Nucleus accumbens (tissue), 56 donors: ENCODE measurements around the gene UGT1A9.
"Not testable (repeated sequence)": the region's sequence is repeated elsewhere in the genome, so short reads cannot be mapped to it uniquely, and the experiment has no call there.

Experiments used
- DNase-seq, 56 donors: peaks; one replicate each; lab custom pipeline; 2025; lab: John Stamatoyannopoulos, UW

UGT1A9 gene

GRCh38 chr2:233707940-233708644 is 36.4 kb downstream of the UGT1A9 start:
- DNase-seq, result no peak

GRCh38 chr2:233708942-233709341 is 37.2 kb downstream of the UGT1A9 start:
- no peak for DNase-seq

GRCh38 chr2:233711312-233712008 is 39.8 kb downstream of the UGT1A9 start:
- DNase-seq, result peak in 50 of 56 donors; percentile 6 to 85 (median 36)

- no peak for DNase-seq
Observed at GRCh38 chr2:233712611-233713261, 41.0 kb downstream of the UGT1A9 start, which contains the start of gene UGT1A5. TSS of gene UGT1A5 (plus strand) at chr2:233712907. CDS start at chr2:233712992, 85 bp downstream.

GRCh38 chr2:233713262-233713615 is 41.5 kb downstream of the UGT1A9 start:
- no peak for DNase-seq

GRCh38 chr2:233714121-233714520 is 42.4 kb downstream of the UGT1A9 start:
- DNase-seq, result no peak

GRCh38 chr2:233718552-233718951 is 46.9 kb downstream of the UGT1A9 start, which contains the start of gene UGT1A4:
TSS of gene UGT1A4 (plus strand) at chr2:233718736. CDS start at chr2:233718821, 85 bp downstream.
- DNase-seq, result no peak

- no peak for DNase-seq
Observed at GRCh38 chr2:233728723-233729301, 57.1 kb downstream of the UGT1A9 start, which contains the start of gene UGT1A3. TSS of gene UGT1A3 (plus strand) at chr2:233729042. CDS start at chr2:233729127, 85 bp downstream.

- DNase-seq, result not testable (repeated sequence)
Observed at GRCh38 chr2:233736868-233737653, 65.4 kb downstream of the UGT1A9 start.

- DNase-seq, result no peak
Observed at GRCh38 chr2:233740870-233741269, 69.2 kb downstream of the UGT1A9 start.

GRCh38 chr2:233743464-233744259 is 72.0 kb downstream of the UGT1A9 start:
- no peak for DNase-seq

GRCh38 chr2:233745073-233745755 is 73.5 kb downstream of the UGT1A9 start:
- DNase-seq, result no peak

- not testable (repeated sequence) for DNase-seq
Observed at GRCh38 chr2:233745838-233746237, 74.1 kb downstream of the UGT1A9 start.

- DNase-seq, result no peak
Observed at GRCh38 chr2:233746475-233747282, 75.0 kb downstream of the UGT1A9 start.

- DNase-seq, result no peak
Observed at GRCh38 chr2:233747283-233747544, 75.5 kb downstream of the UGT1A9 start.

GRCh38 chr2:233750689-233751088 is 79.0 kb downstream of the UGT1A9 start:
- DNase-seq, result not testable (repeated sequence)

GRCh38 chr2:233751212-233752009 is 79.7 kb downstream of the UGT1A9 start:
- DNase-seq, result not testable (repeated sequence)
